ENCODE results near the gene SSH2.

Gene SSH2

DNA sequence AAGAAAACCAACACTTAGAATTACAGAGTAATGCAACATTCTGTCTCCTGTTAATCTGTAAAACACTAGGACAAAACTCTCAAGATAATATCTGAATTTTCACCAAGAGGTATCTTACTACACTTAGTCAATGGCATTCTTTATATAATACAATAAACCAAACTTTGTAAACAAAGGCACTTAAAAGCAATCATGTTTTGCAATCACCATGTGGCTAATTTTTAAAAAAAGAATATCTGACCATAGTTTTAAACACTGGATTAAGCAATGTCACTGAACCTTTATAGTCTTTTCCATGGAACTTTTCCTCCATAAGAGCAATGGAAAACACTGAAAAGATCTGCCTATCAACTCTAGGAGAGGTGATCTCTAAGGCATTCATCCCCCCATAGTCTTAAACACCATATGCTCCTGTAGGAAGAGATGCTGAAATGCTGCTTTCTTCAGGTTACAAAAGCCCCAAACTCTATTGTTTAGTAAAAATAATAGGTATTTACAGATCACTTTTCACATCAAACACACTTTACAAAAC, 163.2 kb downstream of the SSH2 start:
- Histone ChIP-seq H3K4me3 (ENCODE audit: low read length) (no peak overlapping the region), H3K4me1 (ENCODE audit: control insufficient read depth, insufficient read depth, low read length) (peaks cover 8% of the 10 kb centered on the region), H3K9me3 (ENCODE audit: control insufficient read depth, low read length) (no peaks in the 10 kb centered on the region), H3K9ac (ENCODE audit: low read length) (no peak overlapping the region), H3K36me3 (ENCODE audit: control insufficient read depth, insufficient read depth, low read length, severe bottlenecking) (no peaks in the 10 kb centered on the region), H3K27me3 (replicated peaks; ENCODE audit: control insufficient read depth, insufficient read depth, low read length) (no peaks in the 10 kb centered on the region)
- DNase-seq (ENCODE audit: low read depth), result peak; percentile 74

DNA sequence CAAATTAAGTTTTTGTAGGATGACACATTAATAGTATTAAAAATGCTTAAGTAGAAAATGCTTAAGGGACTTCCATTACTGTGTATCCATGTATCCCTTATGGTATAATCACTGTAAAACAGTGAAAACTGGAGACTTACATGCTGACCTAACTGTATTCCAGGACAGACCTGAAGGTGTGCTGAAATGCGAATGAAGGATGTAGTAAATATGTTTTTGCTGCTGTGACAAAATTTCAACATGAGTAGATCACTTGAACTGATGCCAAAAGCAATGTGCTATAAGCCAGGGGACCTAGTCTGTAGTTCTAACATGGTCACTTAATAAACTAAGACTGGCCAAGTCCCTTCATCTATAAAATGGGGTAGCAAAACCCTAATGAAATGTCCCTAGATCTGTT, 165.3 kb downstream of the SSH2 start:
- no peak for DNase-seq (ENCODE audit: low read depth)
- Histone ChIP-seq H3K4me1 (ENCODE audit: control insufficient read depth, insufficient read depth, low read length) (peaks cover 14% of the 10 kb centered on the region), H3K27me3 (replicated peaks; ENCODE audit: control insufficient read depth, insufficient read depth, low read length) (no peaks in the 10 kb centered on the region), H3K36me3 (ENCODE audit: control insufficient read depth, insufficient read depth, low read length, severe bottlenecking) (no peaks in the 10 kb centered on the region), H3K9ac (ENCODE audit: low read length) (no peak overlapping the region), H3K9me3 (ENCODE audit: control insufficient read depth, low read length) (no peaks in the 10 kb centered on the region), H3K4me3 (ENCODE audit: low read length) (no peak overlapping the region)

- Histone ChIP-seq H3K36me3 (ENCODE audit: control insufficient read depth, insufficient read depth, low read length, severe bottlenecking) (no peaks in the 10 kb centered on the region), H3K27me3 (replicated peaks; ENCODE audit: control insufficient read depth, insufficient read depth, low read length) (no peaks in the 10 kb centered on the region), H3K9ac (ENCODE audit: low read length) (no peak overlapping the region), H3K9me3 (ENCODE audit: control insufficient read depth, low read length) (no peaks in the 10 kb centered on the region), H3K4me1 (ENCODE audit: control insufficient read depth, insufficient read depth, low read length) (peaks cover 18% of the 10 kb centered on the region), H3K4me3 (ENCODE audit: low read length) (no peak overlapping the region)
- DNase-seq (ENCODE audit: low read depth), result no peak
Observed at GRCh38 chr17:29764217-29764616, 165.8 kb downstream of the SSH2 start.

DNA sequence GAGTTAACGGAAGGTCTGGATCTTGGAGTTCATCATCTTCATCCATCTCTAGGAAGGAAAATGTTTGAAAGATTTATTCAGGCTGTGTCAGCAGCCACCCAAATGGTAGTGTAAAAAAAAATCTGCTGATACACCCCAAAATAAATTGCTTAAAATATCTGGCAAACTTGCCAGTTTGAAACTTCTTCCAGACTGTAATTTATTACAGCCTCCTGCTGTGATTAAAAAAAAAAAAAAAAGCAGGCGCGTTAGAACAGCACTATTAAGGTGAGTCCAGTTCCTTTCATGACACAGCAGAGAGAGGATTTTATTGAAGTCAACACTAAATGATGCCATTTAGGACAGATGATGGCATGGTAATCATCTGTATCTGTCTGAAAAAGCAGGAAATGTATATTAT, 166.8 kb downstream of the SSH2 start:
- no peak overlapping the region for H3K4me3 ChIP-seq (ENCODE audit: low read length)
- no peaks in the 10 kb centered on the region for H3K36me3 ChIP-seq (ENCODE audit: control insufficient read depth, insufficient read depth, low read length, severe bottlenecking)
- no peaks in the 10 kb centered on the region for H3K9me3 ChIP-seq (ENCODE audit: control insufficient read depth, low read length)
- no peaks in the 10 kb centered on the region for H3K27me3 ChIP-seq (replicated peaks; ENCODE audit: control insufficient read depth, insufficient read depth, low read length)
- no peak overlapping the region for H3K9ac ChIP-seq (ENCODE audit: low read length)
- DNase-seq (ENCODE audit: low read depth), result no peak
- peaks cover 18% of the 10 kb centered on the region for H3K4me1 ChIP-seq (ENCODE audit: control insufficient read depth, insufficient read depth, low read length)

- Histone ChIP-seq H3K27me3 (replicated peaks; ENCODE audit: control insufficient read depth, insufficient read depth, low read length) (no peaks in the 10 kb centered on the region), H3K9ac (ENCODE audit: low read length) (peak overlapping the region; percentile 88), H3K4me1 (ENCODE audit: control insufficient read depth, insufficient read depth, low read length) (peaks cover 10% of the 10 kb centered on the region), H3K9me3 (ENCODE audit: control insufficient read depth, low read length) (no peaks in the 10 kb centered on the region), H3K4me3 (ENCODE audit: low read length) (peak overlapping the region; percentile 84), H3K36me3 (ENCODE audit: control insufficient read depth, insufficient read depth, low read length, severe bottlenecking) (no peaks in the 10 kb centered on the region)
- DNase-seq (ENCODE audit: low read depth), result peak; percentile 96
Observed at GRCh38 chr17:29761040-29761761, 168.8 kb downstream of the SSH2 start.

DNA sequence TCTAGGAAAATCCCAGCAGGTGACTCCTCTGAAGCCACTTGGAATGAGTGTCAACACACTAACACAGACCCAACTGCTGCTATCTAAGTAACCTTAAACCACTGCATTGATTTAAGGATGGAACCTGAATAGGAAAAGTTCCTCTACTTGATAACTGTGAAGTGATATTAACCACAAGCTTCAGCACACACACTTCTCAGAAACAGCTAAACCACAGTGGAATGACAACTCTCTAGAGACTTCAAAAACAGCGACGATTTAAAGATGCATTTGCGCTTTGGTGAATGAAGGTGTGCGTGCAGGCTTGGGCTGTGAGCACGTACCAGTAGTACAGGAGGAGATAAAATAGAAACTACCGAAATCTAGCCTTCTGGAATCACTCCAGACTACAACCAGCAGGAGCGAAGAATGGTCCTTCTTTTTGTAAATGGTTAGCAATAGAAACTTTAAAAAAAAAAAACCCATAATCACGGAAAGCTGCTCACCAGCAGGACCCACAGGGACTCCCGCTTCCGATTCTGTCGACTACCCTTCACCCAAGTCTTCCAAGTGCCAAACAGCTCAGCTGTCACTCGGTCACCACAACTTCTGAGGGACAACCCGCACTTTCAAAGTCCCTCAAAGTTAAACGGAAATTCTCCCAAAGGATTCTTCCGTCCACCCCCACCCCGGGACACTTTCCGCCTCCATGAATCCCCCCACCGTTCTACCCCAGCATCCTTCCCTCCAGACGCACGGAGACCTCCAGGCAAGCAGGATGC, 169.6 kb downstream of the SSH2 start:
- H3K4me1 ChIP-seq (ENCODE audit: control insufficient read depth, insufficient read depth, low read length), result peaks cover 10% of the 10 kb centered on the region
- no peaks in the 10 kb centered on the region for H3K36me3 ChIP-seq (ENCODE audit: control insufficient read depth, insufficient read depth, low read length, severe bottlenecking)
- no peaks in the 10 kb centered on the region for H3K27me3 ChIP-seq (replicated peaks; ENCODE audit: control insufficient read depth, insufficient read depth, low read length)
- H3K4me3 ChIP-seq (ENCODE audit: low read length), result peak overlapping the region; percentile 84
- peak overlapping the region; percentile 88 for H3K9ac ChIP-seq (ENCODE audit: low read length)
- H3K9me3 ChIP-seq (ENCODE audit: control insufficient read depth, low read length), result no peaks in the 10 kb centered on the region
- DNase-seq (ENCODE audit: low read depth), result peak; percentile 52

GRCh38 chr17:29758255-29758654, 171.8 kb downstream of the SSH2 start:
- no peaks in the 10 kb centered on the region for H3K9me3 ChIP-seq (ENCODE audit: control insufficient read depth, low read length)
- H3K9ac ChIP-seq (ENCODE audit: low read length), result peak overlapping the region; percentile 2
- no peak overlapping the region for H3K4me3 ChIP-seq (ENCODE audit: low read length)
- H3K27me3 ChIP-seq (replicated peaks; ENCODE audit: control insufficient read depth, insufficient read depth, low read length), result no peaks in the 10 kb centered on the region
- H3K36me3 ChIP-seq (ENCODE audit: control insufficient read depth, insufficient read depth, low read length, severe bottlenecking), result no peaks in the 10 kb centered on the region
- DNase-seq (ENCODE audit: low read depth), result no peak
- H3K4me1 ChIP-seq (ENCODE audit: control insufficient read depth, insufficient read depth, low read length), result peaks cover 10% of the 10 kb centered on the region

GRCh38 chr17:29757788-29758187, 172.2 kb downstream of the SSH2 start:
- Histone ChIP-seq H3K4me1 (ENCODE audit: control insufficient read depth, insufficient read depth, low read length) (peaks cover 10% of the 10 kb centered on the region), H3K9me3 (ENCODE audit: control insufficient read depth, low read length) (no peaks in the 10 kb centered on the region), H3K27me3 (replicated peaks; ENCODE audit: control insufficient read depth, insufficient read depth, low read length) (no peaks in the 10 kb centered on the region), H3K4me3 (ENCODE audit: low read length) (no peak overlapping the region), H3K9ac (ENCODE audit: low read length) (peak overlapping the region; percentile 2), H3K36me3 (ENCODE audit: control insufficient read depth, insufficient read depth, low read length, severe bottlenecking) (no peaks in the 10 kb centered on the region)
- DNase-seq (ENCODE audit: low read depth), result no peak

- no peak for DNase-seq (ENCODE audit: low read depth)
- Histone ChIP-seq H3K9ac (ENCODE audit: low read length) (no peak overlapping the region), H3K27me3 (replicated peaks; ENCODE audit: control insufficient read depth, insufficient read depth, low read length) (no peaks in the 10 kb centered on the region), H3K4me3 (ENCODE audit: low read length) (no peak overlapping the region), H3K9me3 (ENCODE audit: control insufficient read depth, low read length) (no peaks in the 10 kb centered on the region), H3K36me3 (ENCODE audit: control insufficient read depth, insufficient read depth, low read length, severe bottlenecking) (peaks cover 19% of the 10 kb centered on the region), H3K4me1 (ENCODE audit: control insufficient read depth, insufficient read depth, low read length) (no peaks in the 10 kb centered on the region)
Observed at GRCh38 chr17:29753845-29754439, 176.1 kb downstream of the SSH2 start.

DNA sequence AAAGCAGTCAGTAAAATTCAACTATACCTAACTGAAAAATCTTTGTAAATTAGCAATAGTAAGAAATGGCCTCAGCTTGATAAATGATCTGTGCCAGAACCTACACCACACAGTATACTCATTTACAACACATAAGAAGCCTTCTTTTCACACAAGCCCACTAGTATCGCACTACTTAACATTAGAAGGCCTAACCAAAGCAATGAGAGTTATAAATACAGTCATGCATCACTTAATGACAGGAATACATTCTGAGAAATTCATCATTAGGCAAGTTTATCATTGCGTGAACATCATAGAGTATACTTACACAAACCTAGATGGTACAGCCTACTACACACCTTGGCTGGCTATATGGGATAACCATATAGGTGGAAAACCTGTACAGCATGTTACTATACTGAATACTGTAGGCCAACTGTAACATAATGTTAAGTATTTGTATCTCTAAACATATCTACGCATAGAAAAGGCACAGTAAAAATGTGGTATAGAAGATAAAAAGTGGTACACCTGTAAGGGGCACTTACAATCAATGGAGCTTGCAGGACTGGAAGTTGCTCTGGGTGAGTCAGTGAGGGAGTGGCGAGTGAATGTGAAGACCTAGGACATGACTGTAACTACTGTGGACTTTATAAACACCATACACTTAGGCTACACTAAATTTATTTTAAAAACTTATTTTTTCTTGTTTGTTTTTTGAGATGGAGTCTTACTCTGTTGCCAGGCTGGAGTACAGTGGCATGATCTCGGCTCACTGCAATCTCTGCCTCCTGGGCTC, 180.8 kb downstream of the SSH2 start:
- Histone ChIP-seq H3K36me3 (ENCODE audit: control insufficient read depth, insufficient read depth, low read length, severe bottlenecking) (peaks cover 19% of the 10 kb centered on the region), H3K9ac (ENCODE audit: low read length) (no peak overlapping the region), H3K4me3 (ENCODE audit: low read length) (no peak overlapping the region), H3K9me3 (ENCODE audit: control insufficient read depth, low read length) (no peaks in the 10 kb centered on the region), H3K4me1 (ENCODE audit: control insufficient read depth, insufficient read depth, low read length) (peaks cover 12% of the 10 kb centered on the region), H3K27me3 (replicated peaks; ENCODE audit: control insufficient read depth, insufficient read depth, low read length) (no peaks in the 10 kb centered on the region)
- DNase-seq (ENCODE audit: low read depth), result no peak

DNA sequence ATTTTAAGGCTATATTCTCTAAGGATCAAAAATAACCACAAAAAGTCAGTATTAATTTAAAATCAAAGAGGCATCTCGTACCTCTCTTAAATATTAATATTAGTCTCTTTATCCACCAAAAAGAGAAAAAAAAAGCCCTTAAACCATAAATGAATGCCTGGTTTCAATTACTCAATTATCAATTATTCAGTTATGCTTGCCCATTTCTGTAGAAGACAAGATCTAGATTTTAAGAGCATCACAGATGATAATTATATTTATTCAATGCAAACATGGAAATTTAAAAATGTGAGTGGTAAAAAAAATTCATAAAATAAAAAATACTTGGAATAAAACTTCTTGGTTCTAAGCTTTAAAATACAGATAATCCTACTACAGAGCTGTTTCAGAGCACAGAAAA, 181.6 kb downstream of the SSH2 start:
- Histone ChIP-seq H3K9me3 (ENCODE audit: control insufficient read depth, low read length) (no peaks in the 10 kb centered on the region), H3K36me3 (ENCODE audit: control insufficient read depth, insufficient read depth, low read length, severe bottlenecking) (peaks cover 19% of the 10 kb centered on the region), H3K9ac (ENCODE audit: low read length) (no peak overlapping the region), H3K4me1 (ENCODE audit: control insufficient read depth, insufficient read depth, low read length) (peaks cover 12% of the 10 kb centered on the region), H3K27me3 (replicated peaks; ENCODE audit: control insufficient read depth, insufficient read depth, low read length) (no peaks in the 10 kb centered on the region), H3K4me3 (ENCODE audit: low read length) (no peak overlapping the region)
- no peak for DNase-seq (ENCODE audit: low read depth)
